Measurements from ENCODE around the gene ABCD3. TPM values are rescaled to one million over a fixed set of nuclear protein-coding genes. Genes with fewer than 3 reads are reported as not detected.

ABCD3 gene
- total RNA-seq, 1 donor from 2014 or later = 22.3 TPM

DNA sequence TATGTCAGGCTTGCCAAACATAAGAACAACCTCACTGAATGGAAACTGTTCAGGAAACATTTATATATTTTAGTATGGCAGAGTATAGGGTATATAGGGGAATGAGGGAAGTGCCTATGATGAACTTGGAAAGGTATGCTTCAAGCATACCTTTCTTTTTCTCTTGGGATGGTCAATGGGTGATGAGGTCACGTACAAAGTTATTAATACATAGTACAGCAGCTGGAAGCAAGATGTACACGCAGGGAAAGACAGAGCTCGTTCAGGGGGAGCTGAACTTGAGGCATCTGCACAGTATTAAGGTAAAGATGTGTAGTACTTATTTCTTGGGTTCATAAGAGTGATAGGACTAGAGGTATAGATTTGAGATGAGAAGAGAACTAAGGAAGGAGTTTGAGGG lies 61.5 kb downstream of the ABCD3 start:
- TF ChIP-seq, protein P1, sequence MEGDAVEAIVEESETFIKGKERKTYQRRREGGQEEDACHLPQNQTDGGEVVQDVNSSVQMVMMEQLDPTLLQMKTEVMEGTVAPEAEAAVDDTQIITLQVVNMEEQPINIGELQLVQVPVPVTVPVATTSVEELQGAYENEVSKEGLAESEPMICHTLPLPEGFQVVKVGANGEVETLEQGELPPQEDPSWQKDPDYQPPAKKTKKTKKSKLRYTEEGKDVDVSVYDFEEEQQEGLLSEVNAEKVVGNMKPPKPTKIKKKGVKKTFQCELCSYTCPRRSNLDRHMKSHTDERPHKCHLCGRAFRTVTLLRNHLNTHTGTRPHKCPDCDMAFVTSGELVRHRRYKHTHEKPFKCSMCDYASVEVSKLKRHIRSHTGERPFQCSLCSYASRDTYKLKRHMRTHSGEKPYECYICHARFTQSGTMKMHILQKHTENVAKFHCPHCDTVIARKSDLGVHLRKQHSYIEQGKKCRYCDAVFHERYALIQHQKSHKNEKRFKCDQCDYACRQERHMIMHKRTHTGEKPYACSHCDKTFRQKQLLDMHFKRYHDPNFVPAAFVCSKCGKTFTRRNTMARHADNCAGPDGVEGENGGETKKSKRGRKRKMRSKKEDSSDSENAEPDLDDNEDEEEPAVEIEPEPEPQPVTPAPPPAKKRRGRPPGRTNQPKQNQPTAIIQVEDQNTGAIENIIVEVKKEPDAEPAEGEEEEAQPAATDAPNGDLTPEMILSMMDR (conservative IDR thresholded peaks at IDR 0.05; ENCODE audit: low read depth, low read length) = no peak
- no peak for DNase-seq (ENCODE audit: low read depth)
- no peak overlapping the region for H3K4me3 ChIP-seq (ENCODE audit: low read depth, low read length)

DNA sequence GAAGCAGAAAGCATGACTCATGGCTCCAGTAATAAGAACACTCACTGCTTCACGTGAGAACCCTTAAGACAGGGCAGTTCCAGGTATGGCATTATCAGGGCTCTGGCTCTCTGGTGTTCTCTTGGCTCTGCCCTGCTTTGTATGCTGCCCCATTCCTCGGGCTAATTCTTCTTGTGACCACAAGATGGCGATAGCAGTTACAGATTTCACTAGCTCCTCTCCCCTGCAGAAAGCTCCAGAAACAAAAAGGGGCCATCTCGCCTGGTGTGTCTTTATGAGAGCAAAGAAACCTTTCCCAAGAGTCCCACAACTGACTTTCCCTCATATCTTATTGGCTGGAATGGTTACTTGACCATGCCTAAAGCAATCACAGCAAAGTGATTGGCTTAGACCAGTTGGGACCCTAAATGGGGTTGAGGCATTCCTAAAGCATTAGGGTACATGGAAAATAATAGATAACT lies 63.3 kb downstream of the ABCD3 start:
- DNase-seq (ENCODE audit: low read depth) = peak; percentile 56
- H3K4me3 ChIP-seq (ENCODE audit: low read depth, low read length) = no peak overlapping the region
- TF ChIP-seq, protein P1 (conservative IDR thresholded peaks at IDR 0.05; ENCODE audit: low read depth, low read length) = peak; percentile 91

DNA sequence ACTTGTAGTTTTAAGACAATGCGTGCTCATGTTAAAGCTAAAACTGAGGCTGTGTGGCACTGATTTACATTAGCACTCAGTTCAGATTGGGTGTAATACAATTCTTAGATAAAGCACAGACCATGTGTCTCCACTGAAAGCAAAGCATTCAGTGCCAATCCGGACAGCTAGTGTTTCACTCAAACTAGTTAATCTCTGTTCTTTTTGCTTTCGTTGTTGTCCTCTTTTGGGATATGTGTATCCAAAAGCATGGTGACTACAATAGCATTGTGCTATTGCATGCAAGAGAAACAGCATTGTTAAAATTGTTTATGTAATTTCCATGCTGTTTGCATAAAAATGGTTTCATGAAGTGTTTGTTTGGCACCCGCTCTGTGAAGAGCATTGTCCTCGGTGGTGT lies 68.8 kb downstream of the ABCD3 start:
- TF ChIP-seq, protein P1 (conservative IDR thresholded peaks at IDR 0.05; ENCODE audit: low read depth, low read length) = no peak
- no peak for DNase-seq (ENCODE audit: low read depth)
- H3K4me3 ChIP-seq (ENCODE audit: low read depth, low read length) = no peak overlapping the region

DNA sequence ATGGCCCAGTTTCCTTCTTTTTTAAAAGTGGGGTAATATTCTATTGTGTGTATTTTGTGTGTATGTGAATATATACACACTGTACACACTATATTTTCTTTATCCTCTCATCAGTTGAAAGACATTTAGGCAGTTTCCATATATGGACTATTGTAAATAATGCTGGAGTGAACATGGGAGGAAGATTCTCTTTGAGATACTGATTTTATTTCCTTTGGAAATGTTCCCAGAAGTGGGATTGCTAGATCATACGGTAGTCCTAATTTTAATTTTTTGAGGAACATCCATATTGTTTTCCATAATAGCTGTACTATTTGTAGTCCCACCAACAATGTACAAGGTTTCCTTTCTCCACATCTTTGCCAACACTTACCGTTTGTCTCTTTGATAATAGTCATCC lies 72.4 kb downstream of the ABCD3 start:
- no peak for DNase-seq (ENCODE audit: low read depth)
- H3K4me3 ChIP-seq (ENCODE audit: low read depth, low read length) = no peak overlapping the region
- TF ChIP-seq, protein P1 (conservative IDR thresholded peaks at IDR 0.05; ENCODE audit: low read depth, low read length) = no peak

DNA sequence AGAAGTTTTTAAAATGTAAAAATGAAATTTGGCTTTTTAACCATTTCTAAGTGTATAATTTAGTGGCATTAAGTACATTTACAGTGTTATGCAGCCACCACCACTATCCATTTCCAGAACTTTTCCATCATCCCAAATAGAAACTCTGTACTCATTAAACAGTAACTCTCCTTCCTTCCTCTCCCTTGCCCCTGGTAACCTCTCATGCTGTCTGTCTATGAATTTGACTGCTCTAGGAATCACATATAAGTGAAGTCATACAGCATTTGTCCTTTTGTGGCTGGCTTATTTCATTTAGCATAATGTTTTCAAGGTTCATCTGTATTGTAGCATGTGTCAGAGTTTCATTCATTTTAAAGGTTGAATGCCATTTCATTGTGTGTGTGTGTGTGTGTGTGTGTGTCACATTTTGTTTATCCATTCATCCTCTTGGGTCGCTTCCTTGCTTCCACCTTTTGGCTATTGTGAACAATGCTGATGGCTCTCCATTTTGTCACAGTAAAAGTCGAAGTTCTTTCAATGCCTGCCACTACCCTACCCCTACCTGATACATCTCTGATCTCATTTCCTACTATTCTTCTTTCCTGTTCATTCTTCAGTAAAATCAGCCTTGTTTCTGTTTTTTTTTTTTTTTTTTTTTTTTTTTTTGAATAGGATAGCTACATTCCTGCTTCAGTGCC lies 78.0 kb downstream of the ABCD3 start:
- TF ChIP-seq, protein P1 (conservative IDR thresholded peaks at IDR 0.05; ENCODE audit: low read depth, low read length) = no peak
- H3K4me3 ChIP-seq (ENCODE audit: low read depth, low read length) = no peak overlapping the region
- DNase-seq (ENCODE audit: low read depth) = no peak

DNA sequence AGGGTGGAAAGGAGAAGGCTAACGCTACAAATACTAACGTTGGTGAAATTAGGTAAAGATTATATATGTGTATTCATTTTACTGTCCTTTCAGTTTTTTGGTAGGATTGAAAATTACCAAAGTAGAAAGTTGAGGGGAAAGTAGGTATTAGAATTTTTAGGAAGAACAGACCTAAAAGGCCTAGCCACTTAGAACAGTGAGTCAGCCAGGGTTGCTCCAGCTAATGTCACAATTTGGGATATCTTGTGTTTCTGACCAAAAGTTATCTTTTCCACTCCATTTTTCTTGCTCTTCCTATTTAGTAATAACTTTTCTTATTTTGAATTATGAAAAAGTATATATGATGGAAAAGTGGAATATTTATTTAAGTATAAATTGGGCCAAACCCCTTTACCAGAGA lies 83.2 kb downstream of the ABCD3 start:
- no peak for DNase-seq (ENCODE audit: low read depth)
- TF ChIP-seq, protein P1 (conservative IDR thresholded peaks at IDR 0.05; ENCODE audit: low read depth, low read length) = no peak

DNA sequence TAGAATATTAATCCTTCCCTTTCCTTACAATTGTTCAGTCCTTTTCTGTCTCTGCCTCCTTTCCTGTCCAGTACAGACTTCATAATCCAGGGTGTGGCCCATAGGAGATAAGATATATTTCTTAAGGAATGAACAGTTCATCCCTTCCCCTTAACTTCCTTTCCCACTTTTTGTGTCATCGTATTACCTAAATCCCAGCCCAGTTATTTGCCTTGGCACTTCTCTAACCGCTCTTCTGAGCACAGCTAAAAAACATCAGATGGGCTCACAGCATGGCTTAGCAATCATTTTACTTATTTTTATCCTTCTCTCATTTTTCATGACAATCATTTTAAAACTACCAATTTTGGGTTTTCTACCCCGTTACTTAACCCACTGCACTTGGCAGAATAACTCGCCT lies 83.7 kb downstream of the ABCD3 start:
- H3K4me3 ChIP-seq (ENCODE audit: low read depth, low read length) = no peak overlapping the region
- TF ChIP-seq, protein P1 (conservative IDR thresholded peaks at IDR 0.05; ENCODE audit: low read depth, low read length) = no peak
- DNase-seq (ENCODE audit: low read depth) = no peak

More for the DNA sequence above, 83.2 kb downstream of the ABCD3 start:
- H3K4me3 ChIP-seq (ENCODE audit: low read depth, low read length) = no peak overlapping the region

Data from epithelial cell of proximal tubule (primary cell).